Fibroblast of lung (primary cell): ENCODE results near the gene OR52J3. TPM values are rescaled to one million over a fixed set of nuclear protein-coding genes. Genes with fewer than 3 reads are reported as not detected.

Experiments used
- DNase-seq, 2 donors: peaks; one replicate each; pipeline versions ENCODE4 v3.0.0 to v3.0.0-alpha.2; 2010; ENCODE audit warnings: low read depth in 2 of 2
- H2AFZ ChIP-seq: 2 replicates; pipeline ENCODE4 v1.5.1; 2012; ENCODE audit warnings: low read length, control low read depth, inconsistent platforms
- H3K27ac ChIP-seq: 2 replicates; pipeline ENCODE4 v1.5.1; 2011; ENCODE audit warnings: low read length, control low read depth; ENCODE audit not compliant: insufficient read depth
- H3K27me3 ChIP-seq: 2 replicates; pipeline ENCODE4 v1.5.1; 2011; ENCODE audit warnings: mild to moderate bottlenecking, low read length; ENCODE audit not compliant: control insufficient read depth, insufficient read depth
- H3K36me3 ChIP-seq: 2 replicates; pipeline ENCODE4 v1.5.1; 2011; ENCODE audit warnings: low read length; ENCODE audit not compliant: control insufficient read depth, insufficient read depth
- H3K4me1 ChIP-seq: 2 replicates; pipeline ENCODE4 v1.5.1; 2011; ENCODE audit warnings: low read length; ENCODE audit not compliant: control insufficient read depth, insufficient read depth; ENCODE audit errors: extremely low read depth
- H3K4me2 ChIP-seq: 2 replicates; pipeline ENCODE4 v1.5.1; 2011; ENCODE audit warnings: low read length, control low read depth; ENCODE audit not compliant: insufficient read depth; ENCODE audit errors: extremely low read depth
- H3K4me3 ChIP-seq, 4 experiments: fragments of 200-600 bp in 1 of 4; sonication (generic) in 1 of 4; replicated peaks in 1 of 4; 2 replicates each; pipeline ENCODE4 v1.5.1; 2011 to 2016; ENCODE audit warnings: low read length in 4 of 4, low read depth in 3 of 4, mild to moderate bottlenecking in 3 of 4, control low read depth in 2 of 4, inconsistent platforms in 1 of 4, mixed read lengths in 1 of 4; ENCODE audit not compliant: insufficient read depth in 1 of 4; ENCODE audit errors: control extremely low read depth in 1 of 4
- H3K79me2 ChIP-seq: 2 replicates; pipeline ENCODE4 v1.5.1; 2012; ENCODE audit warnings: mild to moderate bottlenecking, low read length, inconsistent platforms; ENCODE audit not compliant: control insufficient read depth, insufficient read depth
- H3K9ac ChIP-seq: 2 replicates; pipeline ENCODE4 v1.5.1; 2011; ENCODE audit warnings: mild to moderate bottlenecking, low read length, control low read depth; ENCODE audit not compliant: insufficient read depth
- H3K9me3 ChIP-seq: 2 replicates; pipeline ENCODE4 v1.5.1; 2012; ENCODE audit warnings: low read depth, low read length; ENCODE audit not compliant: control insufficient read depth, insufficient read depth
- H4K20me1 ChIP-seq: 2 replicates; pipeline ENCODE4 v1.5.1; 2011; ENCODE audit warnings: low read length; ENCODE audit not compliant: control insufficient read depth, insufficient read depth; ENCODE audit errors: extremely low read depth
- CTCF ChIP-seq, 2 donors: IDR thresholded peaks in 1 of 2; conservative IDR thresholded peaks in 1 of 2; 1 replicate in 1 of 2; 2 replicates in 1 of 2; pipeline ENCODE4 v1.5.1; 2011 to 2012; ENCODE audit warnings: low read length in 2 of 2, control low read depth in 1 of 2, inconsistent platforms in 1 of 2, low read depth in 1 of 2, mild to moderate bottlenecking in 1 of 2
- EZH2 ChIP-seq: IDR thresholded peaks from 2 replicates; pipeline ENCODE4 v1.5.1; 2012; ENCODE audit warnings: low read length, control low read depth, mild to moderate bottlenecking; ENCODE audit errors: missing control alignments
- polyA plus RNA-seq, 2 donors: library from polyadenylated mRNA; depleted of rRNA in 1 of 2; stranded (reverse) in 1 of 2; unstranded in 1 of 2; fragments of >200 nt; gene quantifications; 2 replicates each; pipeline ENCODE4 v1.2.1, GENCODE V29; 2011 to 2012; ENCODE audit warnings: missing spikeins in 1 of 2
- total RNA-seq: library from RNA; depleted of rRNA; stranded (reverse); fragments of >200 nt; gene quantifications from 2 replicates; pipeline ENCODE4 v1.2.1, GENCODE V29; 2014

OR52J3 gene
- total and polyA plus RNA-seq, 2 donors (not counting 1 experiment from before 2014, with no cell fraction given), result not detected

- no peak overlapping the region for H2AFZ ChIP-seq
- no peaks in the 10 kb centered on the region for H3K27me3 ChIP-seq
- H3K27ac ChIP-seq, result no peak overlapping the region
- H3K36me3 ChIP-seq, result no peaks in the 10 kb centered on the region
- no peak overlapping the region for H3K4me2 ChIP-seq
- H3K9me3 ChIP-seq, result no peaks in the 10 kb centered on the region
- no peaks in the 10 kb centered on the region for H3K4me1 ChIP-seq
- no peaks in the 10 kb centered on the region for H4K20me1 ChIP-seq
- no peak overlapping the region for H3K4me3 ChIP-seq
- TF ChIP-seq CTCF (conservative IDR thresholded peaks at IDR 0.05 in 1 of 2, IDR thresholded peaks at IDR 0.05 in 1 of 2; ENCODE audit: low read depth in 1 of 2, low read length in 2 of 2), result no peak
- no peak for TF ChIP-seq EZH2
- no peak overlapping the region for H3K9ac ChIP-seq
- no peaks in the 10 kb centered on the region for H3K79me2 ChIP-seq
- no peak for DNase-seq
These were observed 5.5 kb upstream of the OR52J3 start for GRCh38 chr11:5040876-5041275.

- Histone ChIP-seq H4K20me1 (no peaks in the 10 kb centered on the region), H3K27ac (no peak overlapping the region), H3K9ac (no peak overlapping the region), H3K4me1 (no peaks in the 10 kb centered on the region), H3K36me3 (no peaks in the 10 kb centered on the region), H2AFZ (no peak overlapping the region), H3K79me2 (no peaks in the 10 kb centered on the region), H3K9me3 (no peaks in the 10 kb centered on the region), H3K4me2 (no peak overlapping the region), H3K27me3 (no peaks in the 10 kb centered on the region), H3K4me3 (no peak overlapping the region)
- DNase-seq, result no peak
- TF ChIP-seq CTCF (conservative IDR thresholded peaks at IDR 0.05 in 1 of 2, IDR thresholded peaks at IDR 0.05 in 1 of 2; ENCODE audit: low read depth in 1 of 2, low read length in 2 of 2) (no peak), EZH2 (no peak)
These were observed 4.2 kb upstream of the OR52J3 start for GRCh38 chr11:5042091-5042490.

- no peaks in the 10 kb centered on the region for H3K9me3 ChIP-seq
- H3K4me3 ChIP-seq, result no peak overlapping the region
- H3K36me3 ChIP-seq, result no peaks in the 10 kb centered on the region
- H3K9ac ChIP-seq, result no peak overlapping the region
- DNase-seq, result no peak
- TF ChIP-seq CTCF (conservative IDR thresholded peaks at IDR 0.05 in 1 of 2, IDR thresholded peaks at IDR 0.05 in 1 of 2; ENCODE audit: low read depth in 1 of 2, low read length in 2 of 2), result no peak
- no peak for TF ChIP-seq EZH2
- no peak overlapping the region for H3K4me2 ChIP-seq
- H4K20me1 ChIP-seq, result no peaks in the 10 kb centered on the region
- H3K79me2 ChIP-seq, result no peaks in the 10 kb centered on the region
- H2AFZ ChIP-seq, result no peak overlapping the region
- H3K27ac ChIP-seq, result no peak overlapping the region
- no peaks in the 10 kb centered on the region for H3K27me3 ChIP-seq
- H3K4me1 ChIP-seq, result no peaks in the 10 kb centered on the region
These were observed 2.9 kb upstream of the OR52J3 start for GRCh38 chr11:5043380-5043779.
